ENCODE data around the gene TCL1B. TPM values are rescaled to one million over a fixed set of nuclear protein-coding genes. Genes with fewer than 3 reads are reported as not detected.

TCL1B gene
- total and polyA plus RNA-seq, 2 of the 13 experiments (the other 11 are each of a cell fraction or from before 2014, with no cell fraction given): not detected

GRCh38 chr14:95679148-95679815 is 6.9 kb upstream of the TCL1B start:
- ATAC-seq: no peak
- no peak overlapping the region for H3K4me3 ChIP-seq (replicated peaks in 1 of 3; ENCODE audit: insufficient read depth in 1 of 3, low read depth in 2 of 3, low read length in 3 of 3)
- intact Hi-C loops (cut with micrococcal nuclease; ENCODE audit: unreplicated experiment): no loop called here

More at GRCh38 chr14:95679148-95679815, 6.9 kb upstream of the TCL1B start:
- CTCF ChIA-PET (ENCODE audit: low intra/inter-chr PET ratio, low total read pairs): no interaction called here
- 15% methylated on average over 4 of the region's 4 CpGs for WGBS (ENCODE audit: low lambda C conversion rate)
- FAIRE-seq (no peak), DNase-seq (ENCODE audit: low spot score) (no peak)
- no peak overlapping the region for H3K9ac ChIP-seq (ENCODE audit: insufficient read depth, low read depth, low read length)
- POLR2A ChIA-PET: no interaction called here
- BruUV-seq (replicated peaks): no TSS peak
- in situ Hi-C loops (cut with HindIII; ENCODE audit: extremely low pct_ligation_motif_present, low pct_unique_long_range_greater_than_20kb): no loop called here
- H3K4me2 ChIP-seq (ENCODE audit: low read depth, low read length): no peak overlapping the region
- H2AFZ ChIP-seq (ENCODE audit: low read length): no peak overlapping the region
- H3K4me1 ChIP-seq (ENCODE audit: insufficient read depth, low read length): peaks cover 9% of the 10 kb centered on the region; the same call in 1 of the 2 replicates
- no peaks in the 10 kb centered on the region for H4K20me1 ChIP-seq (ENCODE audit: insufficient read depth, low read length)
- TF ChIP-seq RARA (CRISPR knock-in tag; IDR thresholded peaks at IDR 0.05) (no peak), ZNF563 (CRISPR knock-in tag; IDR thresholded peaks at IDR 0.05) (no peak), TCF7 (IDR thresholded peaks at IDR 0.05; ENCODE audit: low read depth) (no peak), ZNF484 (CRISPR knock-in tag; IDR thresholded peaks at IDR 0.05; ENCODE audit: borderline replicate concordance, low read depth) (no peak), ZNF615 (CRISPR knock-in tag; IDR thresholded peaks at IDR 0.05; ENCODE audit: borderline replicate concordance) (no peak), ZFP91 (CRISPR knock-in tag; IDR thresholded peaks at IDR 0.05; ENCODE audit: borderline replicate concordance) (no peak), NFE2L1 (CRISPR knock-in tag; IDR thresholded peaks at IDR 0.05; ENCODE audit: borderline replicate concordance) (no peak), SRSF1 (optimal IDR thresholded peaks at IDR 0.05; ENCODE audit: low read depth, low read length) (no peak), FOXA1 (IDR thresholded peaks at IDR 0.05) (no peak), FOXA1 (CRISPR knock-in tag; IDR thresholded peaks at IDR 0.05) (no peak), CENPX (CRISPR knock-in tag; IDR thresholded peaks at IDR 0.05) (no peak), ZNF430 (CRISPR knock-in tag; IDR thresholded peaks at IDR 0.05) (no peak), ZNF724P (CRISPR knock-in tag; IDR thresholded peaks at IDR 0.05; ENCODE audit: borderline replicate concordance) (no peak), ZNF75D (CRISPR knock-in tag; IDR thresholded peaks at IDR 0.05; ENCODE audit: borderline replicate concordance) (no peak), ZNF138 (CRISPR knock-in tag; IDR thresholded peaks at IDR 0.05; ENCODE audit: low read depth) (no peak)
- H3K79me2 ChIP-seq (ENCODE audit: insufficient read depth, low read length): no peaks in the 10 kb centered on the region
- H3K9me3 ChIP-seq (ENCODE audit: low read length): no peaks in the 10 kb centered on the region
- no peak overlapping the region for H3K27ac ChIP-seq (ENCODE audit: extremely low read length, insufficient read depth, low read length)
- no peaks in the 10 kb centered on the region; a peak in 1 of 5 replicates for H3K27me3 ChIP-seq (ENCODE audit: control insufficient read depth in 1 of 2, insufficient read depth in 2 of 2, low read length in 2 of 2)
- no peaks in the 10 kb centered on the region for H3K36me3 ChIP-seq (replicated peaks in 1 of 2; ENCODE audit: control insufficient read depth in 1 of 2, insufficient read depth in 2 of 2, low read length in 2 of 2)
